GM23248 (cell line): ENCODE measurements around the gene TMA7. TPM values are rescaled to one million over a fixed set of nuclear protein-coding genes. Genes with fewer than 3 reads are reported as not detected.

Source experiments
- DNase-seq: peaks from one replicate; pipeline ENCODE4 v3.0.0-alpha.2; 2015
- H2AFZ ChIP-seq: fragments of 200-600 bp; sonication (generic); 2 replicates; pipeline ENCODE4 v1.6.1; 2016; ENCODE audit warnings: antibody characterized with exemption
- H3F3A ChIP-seq: fragments of 200-600 bp; sonication (generic); 2 replicates; pipeline ENCODE4 v1.6.1; 2016; ENCODE audit warnings: mild to moderate bottlenecking, antibody characterized with exemption, mixed run types; ENCODE audit not compliant: insufficient read depth
- H3K27ac ChIP-seq: fragments of 200-600 bp; sonication (generic); 2 replicates; pipeline ENCODE4 v1.5.1; 2016; ENCODE audit warnings: mild to moderate bottlenecking
- H3K27me3 ChIP-seq: fragments of 200-600 bp; sonication (generic); replicated peaks from 2 replicates; pipeline ENCODE4 v1.6.1; 2016; ENCODE audit warnings: mild to moderate bottlenecking; ENCODE audit not compliant: insufficient read depth
- H3K36me3 ChIP-seq: fragments of 200-600 bp; sonication (generic); 2 replicates; pipeline ENCODE4 v1.6.1; 2016; ENCODE audit warnings: low read depth, mild to moderate bottlenecking
- H3K4me1 ChIP-seq: fragments of 200-600 bp; sonication (generic); 2 replicates; pipeline ENCODE4 v1.6.1; 2016; ENCODE audit warnings: mild to moderate bottlenecking; ENCODE audit not compliant: insufficient read depth
- H3K4me2 ChIP-seq: fragments of 200-600 bp; sonication (generic); one replicate; pipeline ENCODE4 v1.6.1; 2016; ENCODE audit warnings: mild to moderate bottlenecking; ENCODE audit not compliant: unreplicated experiment
- H3K4me3 ChIP-seq: fragments of 200-600 bp; sonication (generic); 2 replicates; pipeline ENCODE4 v1.5.1; 2016; ENCODE audit warnings: mild to moderate bottlenecking
- H3K79me2 ChIP-seq: fragments of 200-600 bp; sonication (generic); 2 replicates; pipeline ENCODE4 v1.6.1; 2016; ENCODE audit warnings: mild to moderate bottlenecking; ENCODE audit not compliant: insufficient read depth
- H3K9ac ChIP-seq: fragments of 200-600 bp; sonication (generic); 2 replicates; pipeline ENCODE4 v1.6.1; 2016; ENCODE audit warnings: mild to moderate bottlenecking
- H3K9me2 ChIP-seq: fragments of 200-600 bp; sonication (generic); 2 replicates; pipeline ENCODE4 v1.6.1; 2016; ENCODE audit warnings: mixed run types, mild to moderate bottlenecking, moderate library complexity; ENCODE audit not compliant: insufficient read depth
- H3K9me3 ChIP-seq: fragments of 200-600 bp; sonication (generic); one replicate; pipeline ENCODE4 v1.6.1; 2017; ENCODE audit warnings: low read depth
- H4K20me1 ChIP-seq: fragments of 200-600 bp; sonication (generic); 2 replicates; pipeline ENCODE4 v1.6.0; 2016; ENCODE audit not compliant: insufficient read depth
- EZH2 ChIP-seq: fragments of 200-600 bp; sonication (generic); IDR thresholded peaks from 2 replicates; pipeline ENCODE4 v1.6.1; 2018; ENCODE audit warnings: antibody characterized with exemption, mild to moderate bottlenecking; ENCODE audit not compliant: insufficient read depth, poor library complexity, severe bottlenecking
- EZH2phosphoT487 ChIP-seq: fragments of 200-600 bp; sonication (generic); IDR thresholded peaks from 2 replicates; pipeline ENCODE4 v1.6.1; 2018; ENCODE audit warnings: antibody characterized with exemption, moderate library complexity, mild to moderate bottlenecking, low read depth; ENCODE audit not compliant: insufficient read depth
- WGBS, 2 experiments: methylation state at CpG; one replicate each; pipeline ENCODE4 v1.1.6; 2015 to 2017; ENCODE audit warnings: low lambda C conversion rate in 2 of 2, low coverage in 1 of 2; ENCODE audit errors: missing lambda C conversion rate in 2 of 2; 5-methylcytosine and 5-hydroxymethylcytosine counted together
- in situ Hi-C: fragments of 300-500 bp; cut with MboI; formaldehyde crosslinking; loops from 2 replicates; pipeline ENCODE4 v1.15.0; 2020
- polyA plus RNA-seq: library from polyadenylated mRNA; unstranded; fragments of >200 nt; fragmentation: Nextera tagmentation; extraction: Ambion mirVana; gene quantifications from 2 replicates; pipeline ENCODE4 v1.2.1, GENCODE V29; 2016
- total RNA-seq: library from RNA; depleted of rRNA; stranded (reverse); fragments of >200 nt; shearing (Covaris generic); gene quantifications from 2 replicates; pipeline ENCODE4 v1.2.3, GENCODE V29; 2014; rRNA removed

The TMA7 gene
- total RNA-seq (150 and 244 TPM in 2 replicates), polyA plus RNA-seq (535 and 552 TPM in 2 replicates)

- H3K9ac ChIP-seq = peak within 1 kb of the TSS; percentile 88
- H3K4me2 ChIP-seq = peak within 1 kb of the TSS; percentile 80
- no peak for TF ChIP-seq EZH2
- no peak for TF ChIP-seq EZH2phosphoT487
- peak within 1 kb of the TSS; percentile 88 for H2AFZ ChIP-seq
- peaks cover 15% of the 10 kb centered on the region for H3K36me3 ChIP-seq
- peaks cover 10% of the 10 kb centered on the region for H3K4me1 ChIP-seq
- peaks cover 55% of the 10 kb centered on the region for H3K79me2 ChIP-seq
- 0 out of 2 replicates have a peak, but pooled peaks cover 5% of the 10 kb centered on the region for H4K20me1 ChIP-seq
- H3K9me2 ChIP-seq = no peaks in the 10 kb centered on the region
- no peaks in the 10 kb centered on the region for H3K9me3 ChIP-seq
- peak within 1 kb of the TSS; percentile 78 for H3K27ac ChIP-seq
- in situ Hi-C loops = loop anchor here (10.0 kb wide), 1 partner anchor 165 kb away; no protein-coding TSS in a partner anchor
- H3K4me3 ChIP-seq = peak within 1 kb of the TSS; percentile 87
- 1% methylated on average over 48 to 53 of the region's 54 CpGs for WGBS, 2 experiments
- DNase-seq = peak; percentile 99
- peaks cover 19% of the 10 kb centered on the region for H3F3A ChIP-seq
- H3K27me3 ChIP-seq = no peaks in the 10 kb centered on the region
Measured at GRCh38 chr3:48439820-48440589, at the start of gene TMA7, which contains the start of gene CCDC51. Gene TMA7 (plus strand): TSS chr3:48440257. CDS start chr3:48440297, 40 bp downstream. Gene CCDC51 (minus strand): TSS chr3:48440119. CDS start chr3:48435128, 4,991 bp downstream.

GRCh38 chr3:48394391-48394790 lies 45.7 kb upstream of the TMA7 start:
- Histone ChIP-seq H3K9ac (no peak overlapping the region), H3K27me3 (peaks cover 10% of the 10 kb centered on the region), H3K36me3 (no peaks in the 10 kb centered on the region), H3K4me1 (no peaks in the 10 kb centered on the region), H3K4me3 (no peak overlapping the region), H4K20me1 (no peaks in the 10 kb centered on the region), H3F3A (no peaks in the 10 kb centered on the region), H3K9me2 (no peaks in the 10 kb centered on the region), H3K79me2 (no peaks in the 10 kb centered on the region), H2AFZ (no peak overlapping the region), H3K4me2 (no peak overlapping the region), H3K27ac (no peak overlapping the region), H3K9me3 (no peaks in the 10 kb centered on the region)
- TF ChIP-seq EZH2phosphoT487 (no peak), EZH2 (no peak)
- no peak for DNase-seq
- in situ Hi-C loops = no loop called here
- 83 to 91% methylated on average over 2 of the region's 2 CpGs for WGBS, 2 experiments

DNA sequence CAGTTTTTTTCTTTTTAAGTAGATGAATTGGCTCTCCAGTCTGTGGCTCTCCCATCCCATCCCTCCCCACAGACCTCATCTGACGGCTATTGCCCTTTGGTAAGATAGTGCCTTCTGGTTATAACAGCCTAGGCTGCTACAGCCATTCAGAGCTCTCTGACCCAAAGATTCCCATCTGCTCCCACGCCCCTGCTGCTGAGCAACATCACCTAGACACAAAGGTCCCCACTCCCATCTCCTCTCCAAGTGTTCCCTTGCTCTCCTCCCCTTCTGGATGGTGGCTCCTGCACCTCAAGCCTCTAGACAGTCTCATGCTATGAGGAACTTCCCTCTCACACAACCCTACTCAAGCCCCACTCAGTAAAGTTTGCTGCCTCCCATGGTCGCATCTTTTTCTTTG lies 44.3 kb upstream of the TMA7 start:
- 58 to 73% methylated on average over 3 of the region's 3 CpGs for WGBS, 2 experiments
- no peak for DNase-seq
- H3K4me2 ChIP-seq = no peak overlapping the region
- H3K9me3 ChIP-seq = no peaks in the 10 kb centered on the region
- H3F3A ChIP-seq = no peaks in the 10 kb centered on the region
- in situ Hi-C loops = no loop called here
- no peak overlapping the region for H2AFZ ChIP-seq
- TF ChIP-seq EZH2 (no peak), EZH2phosphoT487 (no peak)
- no peaks in the 10 kb centered on the region for H3K36me3 ChIP-seq
- H3K27me3 ChIP-seq = peaks cover 10% of the 10 kb centered on the region
- H3K9ac ChIP-seq = no peak overlapping the region
- no peaks in the 10 kb centered on the region for H4K20me1 ChIP-seq
- H3K4me1 ChIP-seq = no peaks in the 10 kb centered on the region
- no peak overlapping the region for H3K27ac ChIP-seq
- no peaks in the 10 kb centered on the region for H3K79me2 ChIP-seq
- H3K4me3 ChIP-seq = no peak overlapping the region
- H3K9me2 ChIP-seq = no peaks in the 10 kb centered on the region

DNA sequence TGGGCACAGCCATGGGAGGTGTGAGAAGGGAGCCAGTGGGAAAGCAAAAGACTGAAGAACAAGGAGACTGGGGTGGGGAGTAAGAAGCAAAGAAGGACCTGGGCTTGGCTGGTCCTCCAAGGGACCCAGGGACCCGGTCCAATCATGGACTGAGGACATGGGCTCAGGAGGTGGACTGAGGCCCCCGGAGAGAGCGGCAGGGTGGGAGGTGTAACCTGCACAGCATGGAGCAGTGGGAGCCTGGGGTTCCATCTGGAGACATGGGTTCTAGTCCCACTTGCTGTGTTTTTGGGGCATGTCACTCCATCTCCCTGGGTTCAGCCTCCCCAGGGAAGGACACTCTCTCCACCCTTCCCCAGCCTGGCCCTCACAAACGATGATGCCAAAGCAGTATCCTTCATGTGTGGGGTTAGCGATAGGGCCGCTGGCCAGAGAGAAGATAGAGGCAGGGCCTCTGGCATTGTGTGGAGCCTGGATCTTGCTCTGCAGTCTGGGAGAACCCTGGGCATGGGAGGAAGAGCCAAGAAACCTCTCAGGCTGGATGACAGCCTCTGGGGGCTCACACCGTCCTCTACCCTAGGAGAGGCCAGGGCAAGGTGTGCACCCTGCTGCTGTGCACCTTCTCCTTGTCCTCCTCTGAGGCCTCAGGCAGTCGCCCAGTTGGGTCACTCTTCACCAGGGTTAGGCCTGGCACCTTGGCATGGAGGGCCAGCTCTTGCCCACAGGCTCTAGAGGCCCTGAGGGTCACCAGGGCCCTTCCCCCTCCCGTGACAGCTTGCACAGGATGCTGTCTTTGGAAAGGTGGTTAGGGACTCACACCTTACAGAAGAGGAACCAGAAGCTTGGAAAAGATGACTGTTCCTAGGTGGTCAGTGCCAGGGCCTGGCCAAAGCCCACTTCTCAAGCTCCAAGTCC lies 42.0 kb upstream of the TMA7 start:
- Histone ChIP-seq H3K36me3 (no peaks in the 10 kb centered on the region), H3K9ac (no peak overlapping the region), H3K27ac (no peak overlapping the region), H3K4me1 (peaks cover 12% of the 10 kb centered on the region), H3K27me3 (peaks cover 10% of the 10 kb centered on the region), H3K4me2 (no peak overlapping the region), H3F3A (peaks cover 12% of the 10 kb centered on the region), H2AFZ (no peak overlapping the region), H3K9me3 (no peaks in the 10 kb centered on the region), H3K4me3 (no peak overlapping the region), H3K9me2 (no peaks in the 10 kb centered on the region), H3K79me2 (no peaks in the 10 kb centered on the region), H4K20me1 (no peaks in the 10 kb centered on the region)
- no peak for TF ChIP-seq EZH2phosphoT487
- no peak for TF ChIP-seq EZH2
- DNase-seq = no peak
- WGBS, 2 experiments = 63 to 70% methylated on average over 9 of the region's 9 CpGs
- in situ Hi-C loops = no loop called here
